ENCODE data around the gene CIRBP.

The CIRBP gene

DNA sequence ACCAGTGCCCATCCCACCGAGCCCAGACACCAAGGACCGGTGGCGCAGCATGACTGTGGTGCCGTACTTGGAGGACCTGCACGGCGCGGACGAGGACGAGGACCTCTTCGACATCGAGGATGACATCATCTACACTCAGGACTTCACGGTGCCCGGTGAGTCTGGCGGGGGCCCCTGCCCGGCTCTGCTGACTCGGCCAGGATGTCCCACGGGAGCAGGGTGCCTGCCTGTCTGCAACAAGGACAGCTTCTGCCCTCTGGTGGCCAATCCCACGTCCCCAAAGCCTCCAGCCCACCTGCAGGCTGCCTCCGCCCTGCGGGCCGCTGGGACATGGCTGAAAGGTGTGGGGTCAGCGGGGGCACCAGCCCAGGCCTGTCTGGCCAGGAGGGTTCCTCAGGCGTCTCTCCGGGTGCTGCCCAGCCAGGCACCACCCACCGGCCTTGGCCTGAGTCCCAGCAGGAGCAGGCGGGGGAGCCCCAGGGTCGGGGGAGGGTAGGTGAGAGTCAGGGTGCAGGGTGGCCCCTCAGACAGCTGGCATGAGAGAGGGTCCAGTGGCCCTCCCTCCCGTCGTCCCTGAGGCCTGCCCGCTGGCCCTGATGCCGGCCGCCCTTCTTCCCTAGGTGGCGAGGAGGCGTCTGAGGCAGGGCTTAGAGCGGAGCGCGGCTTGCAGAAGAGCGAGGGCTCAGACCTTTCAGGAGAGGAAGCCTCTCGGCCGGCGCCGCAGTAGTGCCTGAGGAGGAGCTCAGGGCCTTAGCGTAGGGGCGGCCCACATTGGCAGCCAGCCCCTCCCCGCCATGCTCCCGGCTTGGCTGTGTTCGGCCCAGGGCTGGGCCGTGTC is 45.9 kb upstream of the CIRBP start:
- ChIA-PET POLR2A (interaction anchor here (0.7 to 2.0 kb wide), 3 partner anchors 15 to 46 kb away, joined by 4 to 8 read pairs (median 4); partner anchors contain the start of genes ATP5F1D and CBARP), CTCF (no interaction called here)
- DNase-seq (ENCODE audit: extremely low spot score), result peak; percentile 65

GRCh38 chr19:1224047-1224825 is 44.9 kb upstream of the CIRBP start:
- ChIA-PET CTCF (no interaction called here), POLR2A (interaction anchor here (0.7 kb wide), 1 partner anchor 45 kb away, joined by 4 read pairs; no protein-coding TSS in a partner anchor)
- DNase-seq (ENCODE audit: extremely low spot score), result no peak
- TF ChIP-seq SUZ12 (IDR thresholded peaks at IDR 0.05) (no peak), L3MBTL2 (conservative IDR thresholded peaks at IDR 0.05) (no peak), HDGF (IDR thresholded peaks at IDR 0.05; ENCODE audit: borderline replicate concordance) (no peak), BHLHE40 (IDR thresholded peaks at IDR 0.05; ENCODE audit: borderline replicate concordance) (no peak), FOXK2 (IDR thresholded peaks at IDR 0.05) (no peak)

More for the DNA sequence above, 45.9 kb upstream of the CIRBP start:
- TF ChIP-seq L3MBTL2 (conservative IDR thresholded peaks at IDR 0.05), result no peak
- TF ChIP-seq BHLHE40 (IDR thresholded peaks at IDR 0.05; ENCODE audit: borderline replicate concordance), result no peak
- no peak for TF ChIP-seq PKNOX1 (IDR thresholded peaks at IDR 0.05)
- TF ChIP-seq NFRKB (IDR thresholded peaks at IDR 0.05), result no peak
- no peak for TF ChIP-seq CTBP1 (IDR thresholded peaks at IDR 0.05; ENCODE audit: borderline replicate concordance)
- no peak; the same call in 1 of the 2 replicates for TF ChIP-seq HDGF (IDR thresholded peaks at IDR 0.05; ENCODE audit: borderline replicate concordance)
- TF ChIP-seq SUZ12 (IDR thresholded peaks at IDR 0.05), result no peak
- no peak for TF ChIP-seq TARDBP (IDR thresholded peaks at IDR 0.05)
- TF ChIP-seq ARNT (IDR thresholded peaks at IDR 0.05), result no peak
- no peak for TF ChIP-seq FOXM1 (IDR thresholded peaks at IDR 0.05; ENCODE audit: borderline replicate concordance)
- TF ChIP-seq LEF1 (IDR thresholded peaks at IDR 0.05; ENCODE audit: borderline replicate concordance), result no peak
- no peak for TF ChIP-seq ZNF384 (IDR thresholded peaks at IDR 0.05)
- TF ChIP-seq FOXA1 (IDR thresholded peaks at IDR 0.05), result no peak
- no peak for TF ChIP-seq ELF4 (IDR thresholded peaks at IDR 0.05)
- no peak for TF ChIP-seq SP1 (IDR thresholded peaks at IDR 0.05)

DNA sequence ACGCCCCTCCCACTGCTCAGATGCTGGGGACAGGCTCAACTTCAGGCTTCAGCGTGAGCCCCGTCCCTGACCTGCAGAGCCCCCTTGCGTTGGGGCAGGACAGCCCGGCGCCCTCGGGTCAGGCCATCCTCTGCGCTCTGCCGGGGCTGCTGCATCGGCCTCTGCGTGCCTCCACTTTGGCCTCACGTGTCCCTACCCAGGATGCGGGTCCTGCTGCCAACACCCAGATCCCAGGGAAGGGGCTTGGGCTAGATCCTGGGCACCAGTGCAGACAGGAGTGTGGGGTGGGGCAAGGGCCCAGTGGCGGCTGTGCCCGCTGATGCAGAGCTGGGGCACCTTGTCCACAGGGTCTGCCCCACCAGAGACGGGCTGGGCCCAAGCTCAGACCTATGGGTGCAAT is 44.3 kb upstream of the CIRBP start:
- no peak for DNase-seq (ENCODE audit: extremely low spot score)
- CTCF ChIA-PET, result no interaction called here
- POLR2A ChIA-PET, result interaction anchor here (1.1 kb wide), 1 partner anchor 44 kb away, joined by 6 read pairs; no protein-coding TSS in a partner anchor
- no peak for TF ChIP-seq LEF1 (IDR thresholded peaks at IDR 0.05; ENCODE audit: borderline replicate concordance)

- TF ChIP-seq HDGF (IDR thresholded peaks at IDR 0.05; ENCODE audit: borderline replicate concordance), result no peak
- no peak for TF ChIP-seq SUZ12 (IDR thresholded peaks at IDR 0.05)
- no peak for TF ChIP-seq LEF1 (IDR thresholded peaks at IDR 0.05; ENCODE audit: borderline replicate concordance)
- TF ChIP-seq L3MBTL2 (conservative IDR thresholded peaks at IDR 0.05), result no peak
- TF ChIP-seq NFRKB (IDR thresholded peaks at IDR 0.05), result no peak
- no peak for TF ChIP-seq SP1 (IDR thresholded peaks at IDR 0.05)
- CTCF ChIA-PET, result no interaction called here
- POLR2A ChIA-PET, result interaction anchor here (0.7 to 1.1 kb wide), 2 partner anchors 27 to 43 kb away, joined by 3 to 6 read pairs; no protein-coding TSS in a partner anchor
- DNase-seq (ENCODE audit: extremely low spot score), result no peak
Observed at GRCh38 chr19:1225440-1226226, 43.5 kb upstream of the CIRBP start.

- POLR2A ChIA-PET, result interaction anchor here (0.7 kb wide), 1 partner anchor 27 kb away, joined by 3 read pairs; no protein-coding TSS in a partner anchor
Observed at GRCh38 chr19:1226227-1226518, 43.0 kb upstream of the CIRBP start.

DNA sequence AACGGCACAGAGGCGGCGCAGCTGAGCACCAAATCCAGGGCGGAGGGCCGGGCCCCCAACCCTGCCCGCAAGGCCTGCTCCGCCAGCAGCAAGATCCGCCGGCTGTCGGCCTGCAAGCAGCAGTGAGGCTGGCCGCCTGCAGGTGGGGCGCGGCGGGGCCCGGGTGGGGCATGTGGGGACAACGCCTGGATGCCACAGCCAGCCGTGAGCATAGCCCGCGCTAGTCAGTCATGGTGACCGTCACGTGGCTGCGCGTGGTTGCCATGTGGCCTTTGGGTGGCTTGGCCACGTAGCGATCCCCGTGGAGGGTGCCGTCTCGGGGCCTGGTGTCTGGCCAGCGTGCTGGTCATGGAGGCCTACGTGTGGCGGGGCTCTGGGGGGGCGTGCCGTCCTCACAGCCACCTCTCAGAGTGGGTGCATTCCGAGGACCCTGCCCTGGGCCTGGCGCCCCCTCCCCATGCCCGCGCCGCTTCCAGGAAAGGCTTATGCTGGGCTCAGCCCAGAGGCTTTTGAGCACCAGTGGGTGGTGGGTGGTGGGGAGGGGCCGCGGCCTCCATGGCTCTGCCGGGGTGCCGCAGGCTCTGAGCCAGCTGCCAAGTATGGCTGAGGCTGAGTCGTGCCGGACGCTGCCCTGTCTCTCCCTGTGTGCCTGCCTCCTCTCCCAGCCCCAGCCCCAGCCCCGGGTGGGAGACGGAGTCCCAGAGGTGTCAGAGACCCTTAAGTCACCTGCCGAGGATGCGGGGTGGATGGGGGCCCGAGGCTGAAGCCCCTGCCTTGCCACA is 42.4 kb upstream of the CIRBP start:
- DNase-seq (ENCODE audit: extremely low spot score), result no peak
- ChIA-PET POLR2A (interaction anchor here (0.7 kb wide), 1 partner anchor 26 kb away, joined by 3 read pairs; no protein-coding TSS in a partner anchor), CTCF (no interaction called here)
- no peak for TF ChIP-seq TARDBP (IDR thresholded peaks at IDR 0.05)
- no peak for TF ChIP-seq HDGF (IDR thresholded peaks at IDR 0.05; ENCODE audit: borderline replicate concordance)

More at GRCh38 chr19:1226227-1226518, 43.0 kb upstream of the CIRBP start:
- DNase-seq (ENCODE audit: extremely low spot score), result no peak
- TF ChIP-seq LEF1 (IDR thresholded peaks at IDR 0.05; ENCODE audit: borderline replicate concordance) (no peak), ARNT (IDR thresholded peaks at IDR 0.05) (no peak)
- CTCF ChIA-PET, result no interaction called here

Data from HEK293T (cell line).